Stimulated activated CD8-positive, alpha-beta memory T cell treated with anti-CD3 and anti-CD28 coated beads, Interleukin-2, amount 100 ng/mL, for 1 hour (primary cell): Measurements from ENCODE around the gene SLC9A9.

Experiments used
- DNase-seq, 2 donors: peaks; one replicate each; pipeline ENCODE4 v3.0.0-alpha.2; 2020; ENCODE audit warnings: low read depth in 2 of 2

The SLC9A9 gene

DNA sequence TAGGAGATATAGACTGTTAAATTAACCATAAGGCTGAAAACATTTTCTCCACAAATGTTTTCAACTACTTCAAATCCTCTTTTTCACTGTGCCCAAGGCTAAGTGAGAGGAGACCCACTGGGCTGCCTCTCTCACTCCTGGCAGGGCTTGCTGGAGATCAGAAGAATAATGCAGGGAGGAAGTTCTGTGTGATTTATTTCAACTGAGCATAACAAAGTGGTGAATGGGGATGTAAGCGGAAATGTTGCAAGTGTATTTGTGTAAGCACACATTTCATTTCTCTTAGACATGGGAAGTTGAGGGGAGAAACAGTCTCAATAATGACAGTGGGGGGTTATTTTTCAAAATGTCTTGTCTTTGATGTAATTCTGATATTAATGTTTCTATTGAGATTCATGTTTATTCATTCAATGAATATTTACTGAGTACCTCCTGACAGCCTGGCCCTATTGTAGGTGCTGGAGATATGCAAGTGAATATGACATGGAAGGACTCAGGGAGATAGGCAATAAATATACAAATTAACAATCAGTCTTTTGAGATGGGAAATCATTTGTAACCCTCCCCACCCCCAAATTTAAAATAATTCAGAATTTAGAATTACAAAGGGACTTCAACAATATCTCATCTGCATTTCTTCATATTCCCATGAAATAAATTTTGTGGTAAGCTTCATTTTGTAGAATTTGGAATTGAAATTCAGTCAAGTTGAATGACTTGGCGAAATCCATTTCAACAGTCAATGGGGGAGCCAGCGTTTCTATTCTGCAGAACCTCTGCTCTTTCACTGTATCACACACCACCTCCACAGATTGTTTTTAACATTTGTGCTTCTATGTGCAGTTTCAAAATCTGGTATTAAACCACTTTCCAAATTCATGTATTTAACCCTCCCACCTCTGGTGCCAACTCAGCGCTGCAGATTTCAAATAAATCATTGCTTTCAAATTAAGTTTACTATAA lies 247.2 kb downstream of the SLC9A9 start:
- no peak for DNase-seq

DNA sequence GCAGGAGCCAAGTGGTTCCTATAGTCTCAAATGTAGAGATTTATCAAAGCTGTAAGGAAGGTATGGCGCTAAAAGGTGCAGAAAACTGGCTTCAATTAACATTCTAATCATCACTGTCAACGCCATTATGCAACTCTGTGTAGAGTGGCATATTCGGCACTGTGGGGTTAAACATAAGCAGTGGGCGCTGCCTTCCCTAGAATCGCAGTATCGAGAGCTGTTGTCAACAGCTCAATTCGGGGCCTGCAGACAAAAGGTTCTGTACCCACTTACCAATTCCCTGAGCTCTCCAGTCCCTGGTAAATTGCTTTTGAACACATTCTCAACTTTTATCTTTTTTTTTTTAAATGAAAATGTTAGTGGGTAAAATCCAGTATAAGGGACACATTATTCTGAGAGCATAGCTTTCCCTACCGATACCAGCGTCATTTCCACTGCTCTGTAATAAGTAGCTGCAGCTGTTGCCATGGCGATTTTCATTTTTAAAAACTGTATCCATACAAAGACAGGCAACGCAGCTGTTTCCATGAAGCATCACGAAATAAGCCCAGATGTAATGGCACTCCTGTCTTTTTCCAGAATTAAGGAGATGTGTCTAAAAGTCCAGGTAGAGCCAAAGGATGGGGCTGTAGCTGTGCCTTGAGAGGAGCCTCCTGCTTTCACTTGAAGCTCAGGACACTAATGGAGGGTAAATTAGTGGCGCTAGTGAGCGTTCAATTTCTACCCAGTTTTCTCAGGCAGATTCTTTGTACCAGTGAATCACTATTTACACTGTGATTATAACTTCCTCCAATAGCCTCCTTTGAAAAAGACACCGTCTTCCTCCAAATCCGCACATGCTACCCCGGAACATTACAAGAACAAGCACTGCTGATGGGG lies 250.3 kb downstream of the SLC9A9 start:
- DNase-seq: no peak

DNA sequence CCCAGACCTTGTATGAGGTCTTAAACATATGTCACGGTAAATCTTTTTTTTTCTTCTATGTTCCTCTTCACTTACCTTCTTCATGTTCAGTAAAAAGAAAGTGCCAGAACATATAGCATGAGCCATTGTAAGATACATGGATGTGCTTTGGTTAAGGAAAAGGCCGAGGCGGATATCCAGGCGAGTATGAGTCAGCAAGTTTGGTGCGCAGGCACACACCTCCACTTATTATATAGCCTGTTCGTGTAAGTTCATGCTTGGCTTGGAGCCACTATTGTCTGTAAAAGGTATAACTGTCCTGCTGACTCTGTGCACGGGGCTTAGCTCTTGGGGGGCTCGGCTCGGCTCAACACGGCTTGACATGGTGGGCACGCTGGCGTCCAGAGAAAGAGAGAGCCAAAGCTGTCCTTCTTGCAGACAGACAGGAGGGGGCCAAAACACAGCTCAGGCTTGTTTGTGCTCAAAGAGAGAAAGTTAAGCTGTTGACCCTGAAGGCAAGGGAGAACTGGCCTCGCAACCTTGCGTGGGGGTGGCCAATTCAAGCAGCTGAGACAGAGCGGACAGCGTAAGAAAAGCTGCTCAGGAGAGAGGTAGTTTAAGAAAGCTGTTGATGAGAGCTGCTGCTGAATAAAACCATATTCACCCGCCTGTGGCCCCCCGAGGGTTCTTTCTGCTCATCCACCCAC lies 251.2 kb downstream of the SLC9A9 start:
- no peak for DNase-seq

DNA sequence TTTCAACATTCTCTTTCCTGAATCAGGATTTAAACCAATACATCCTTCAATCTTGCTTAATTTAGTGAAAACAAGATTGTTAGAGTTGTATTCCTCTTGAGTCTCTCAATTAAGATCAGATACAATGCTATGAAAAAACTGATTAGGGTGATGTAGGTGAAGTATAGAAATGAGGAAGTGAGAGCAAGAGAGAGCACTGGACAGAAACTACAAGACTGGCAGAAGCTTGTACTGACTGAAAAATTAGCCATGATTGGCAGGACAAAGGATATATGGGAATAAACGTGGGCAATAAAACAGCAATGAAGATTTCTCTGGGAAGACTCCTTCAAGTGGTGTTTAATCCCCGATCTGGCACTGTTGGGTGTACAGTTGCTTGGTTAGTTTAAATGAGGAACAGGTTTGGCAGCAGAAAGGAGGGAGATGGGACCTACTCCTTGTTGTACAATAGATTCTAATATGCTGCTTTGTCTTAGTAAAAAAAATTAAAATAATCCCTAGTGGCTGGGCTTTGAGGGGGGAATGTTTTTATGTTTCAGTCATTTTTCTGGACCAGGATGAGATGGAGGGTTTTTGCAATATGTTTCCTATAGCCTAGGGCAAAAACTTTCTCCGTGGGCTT lies 252.7 kb downstream of the SLC9A9 start:
- no peak for DNase-seq

DNA sequence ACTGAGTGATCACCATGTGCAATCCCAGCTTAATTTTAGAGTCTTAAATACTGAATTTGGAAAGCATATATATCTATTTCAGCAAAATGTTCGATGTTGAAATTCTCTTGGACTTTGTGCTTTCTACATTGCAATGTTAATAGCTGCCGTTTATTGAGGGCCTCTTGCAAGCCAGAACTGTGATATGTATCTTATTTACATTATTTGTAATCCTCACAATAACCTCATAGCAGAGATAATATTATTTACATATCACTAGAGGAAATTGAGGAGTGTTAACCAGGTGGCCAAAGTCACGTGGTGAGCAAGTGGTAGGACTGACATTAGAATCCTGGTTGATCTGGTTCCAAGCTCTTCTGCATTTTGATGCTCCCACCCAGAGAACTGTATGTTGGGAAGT lies 254.1 kb downstream of the SLC9A9 start:
- no peak for DNase-seq

DNA sequence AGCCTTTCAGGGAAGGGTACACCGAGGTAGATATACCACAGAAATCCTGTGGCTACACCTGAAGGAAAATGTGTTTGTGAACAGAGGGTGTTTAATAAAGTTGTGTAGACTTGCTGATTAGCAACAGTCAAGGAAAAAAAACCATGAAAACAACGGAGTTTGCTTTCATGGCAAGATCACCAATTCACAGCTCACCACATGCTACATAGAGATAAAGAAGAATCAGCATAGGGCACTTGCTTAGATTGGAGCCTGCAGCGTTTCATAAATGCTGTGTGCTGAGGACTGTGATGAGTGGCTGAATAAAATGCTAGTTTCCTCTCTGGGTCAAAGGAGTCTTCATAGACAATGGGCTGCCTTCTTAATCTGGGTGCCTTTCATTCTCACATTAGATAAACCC lies 257.6 kb downstream of the SLC9A9 start:
- no peak for DNase-seq

DNA sequence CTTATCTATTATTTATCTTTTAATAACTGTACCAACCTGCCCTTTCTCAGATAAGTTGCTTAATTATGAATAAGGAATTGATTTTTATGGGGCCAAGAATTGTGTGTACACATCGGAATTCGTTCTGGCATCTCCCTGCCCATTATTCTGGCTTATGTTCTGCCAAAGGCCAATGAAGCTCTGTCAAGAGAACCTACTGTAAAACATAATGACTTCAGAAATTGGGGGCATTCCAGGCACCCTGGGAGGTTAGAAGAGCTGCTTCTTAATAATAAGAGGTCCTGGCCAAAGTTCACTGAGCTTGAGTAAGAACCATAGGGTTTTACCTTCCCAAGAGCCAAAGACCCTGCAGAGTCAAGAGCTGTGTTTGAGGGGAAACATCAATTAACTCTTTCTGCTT lies 261.7 kb downstream of the SLC9A9 start:
- DNase-seq: no peak

DNA sequence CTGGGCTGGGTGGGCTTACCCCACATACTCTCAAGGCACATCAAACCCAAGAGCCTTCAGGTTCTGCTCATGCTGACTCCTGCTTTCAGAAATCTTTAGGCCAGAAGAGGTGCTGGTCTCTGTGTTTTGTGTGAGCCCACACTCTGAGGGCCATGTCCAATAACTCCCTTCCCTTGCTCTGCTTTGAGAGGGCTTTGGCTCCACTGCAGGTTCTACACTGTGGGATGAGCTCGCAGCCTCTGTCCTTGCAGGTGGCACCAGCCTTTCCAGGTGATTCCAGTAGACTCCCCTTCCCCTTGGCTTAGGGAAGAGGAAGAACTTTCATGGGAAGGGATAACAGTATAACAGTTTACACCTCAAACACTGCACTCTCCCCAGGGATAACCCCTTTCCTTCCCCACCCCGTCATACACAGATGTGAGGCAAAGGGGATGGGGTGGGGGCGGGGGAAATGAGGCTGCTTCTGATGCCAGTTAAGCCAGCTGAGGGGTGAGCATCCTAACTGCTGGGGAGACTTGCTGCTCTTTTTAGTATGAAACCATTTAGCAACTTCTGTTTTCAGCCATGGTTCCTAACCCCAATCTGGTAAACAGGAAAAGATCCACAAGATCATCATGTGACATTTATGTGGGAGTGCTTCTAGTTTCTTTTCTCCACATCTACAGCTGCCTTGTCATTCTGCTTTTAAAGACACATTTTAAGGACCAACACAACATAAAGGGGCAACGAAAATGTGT lies 262.4 kb downstream of the SLC9A9 start:
- no peak for DNase-seq

DNA sequence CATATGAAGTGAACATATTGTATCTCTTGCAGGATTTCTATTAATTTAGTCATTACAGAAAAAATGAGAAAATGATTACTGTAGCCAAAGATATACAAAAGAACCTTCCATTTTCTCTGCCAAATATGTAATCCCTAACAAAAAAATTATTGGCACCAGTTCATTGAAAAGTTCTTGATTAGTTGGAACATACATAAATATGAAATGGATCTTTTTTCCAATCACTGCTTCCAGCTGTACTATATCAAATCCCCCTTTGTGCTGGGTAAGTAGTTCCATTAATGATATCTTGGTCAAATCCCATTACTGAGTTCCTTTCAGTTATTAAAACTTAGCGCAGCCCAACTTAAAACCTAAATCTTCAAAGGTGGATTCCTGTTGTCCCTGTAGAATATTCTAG lies 263.8 kb downstream of the SLC9A9 start:
- DNase-seq: no peak

DNA sequence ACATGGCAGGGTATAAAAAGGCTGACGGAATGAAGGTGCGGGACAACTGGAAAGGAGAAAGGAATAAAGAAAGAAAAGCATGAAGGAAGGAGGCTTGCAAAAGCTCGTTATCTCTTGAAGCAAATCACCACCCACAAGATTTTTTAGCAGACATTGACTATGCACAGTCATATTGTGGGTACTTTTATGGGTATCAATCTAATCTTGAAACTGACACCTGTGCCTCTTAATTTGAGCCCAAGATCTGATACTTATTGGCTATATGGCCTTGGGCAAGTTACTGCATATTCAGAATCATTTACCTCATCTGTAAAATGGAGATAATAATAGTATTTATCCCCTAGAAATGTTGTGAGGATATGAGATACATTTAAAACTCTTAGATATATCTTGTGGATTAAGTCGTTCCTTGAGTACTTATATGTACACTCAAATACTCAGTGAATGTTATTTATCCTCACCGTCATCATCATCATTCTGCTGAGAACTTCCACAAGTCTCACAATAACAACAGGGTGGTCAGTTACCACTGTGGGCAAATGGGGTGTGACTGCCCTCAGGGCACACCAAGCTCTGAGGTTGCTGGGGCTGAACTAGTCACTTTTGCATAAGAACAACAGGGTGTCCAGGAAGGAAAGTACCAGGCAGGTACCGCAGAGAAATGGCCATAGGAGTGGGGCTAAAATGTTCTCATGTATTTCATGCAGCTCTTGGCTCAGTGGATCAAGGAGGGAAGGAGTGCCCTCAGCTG lies 266.1 kb downstream of the SLC9A9 start:
- no peak for DNase-seq

DNA sequence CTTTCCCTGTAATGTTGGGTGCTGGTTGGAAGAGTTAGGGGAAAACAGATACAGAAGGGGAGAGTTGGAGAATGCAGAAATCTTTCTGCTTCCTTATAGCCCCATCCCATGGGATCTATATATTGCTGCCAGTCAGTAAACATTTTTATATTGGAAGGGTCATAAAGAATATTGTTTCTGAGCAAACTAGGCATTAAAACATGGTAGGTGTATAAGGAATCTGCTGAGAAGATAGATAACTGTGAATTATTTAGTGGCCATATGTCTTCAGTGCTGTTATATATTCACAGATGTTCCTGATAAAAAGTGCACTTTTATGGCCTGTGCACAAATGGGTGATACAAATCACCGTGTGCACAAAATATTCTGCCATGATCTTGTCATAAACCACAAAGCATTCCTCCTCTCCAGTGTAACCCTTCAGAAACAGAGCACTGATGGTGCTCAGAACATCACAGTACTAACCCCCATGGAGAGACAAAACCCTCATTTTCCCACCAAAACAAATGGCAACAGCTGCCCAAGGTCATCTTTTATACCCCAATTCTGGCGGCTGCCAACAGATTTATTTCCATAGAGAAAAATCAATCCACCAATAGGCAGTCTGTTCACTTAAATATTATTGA lies 269.3 kb downstream of the SLC9A9 start:
- DNase-seq: no peak

DNA sequence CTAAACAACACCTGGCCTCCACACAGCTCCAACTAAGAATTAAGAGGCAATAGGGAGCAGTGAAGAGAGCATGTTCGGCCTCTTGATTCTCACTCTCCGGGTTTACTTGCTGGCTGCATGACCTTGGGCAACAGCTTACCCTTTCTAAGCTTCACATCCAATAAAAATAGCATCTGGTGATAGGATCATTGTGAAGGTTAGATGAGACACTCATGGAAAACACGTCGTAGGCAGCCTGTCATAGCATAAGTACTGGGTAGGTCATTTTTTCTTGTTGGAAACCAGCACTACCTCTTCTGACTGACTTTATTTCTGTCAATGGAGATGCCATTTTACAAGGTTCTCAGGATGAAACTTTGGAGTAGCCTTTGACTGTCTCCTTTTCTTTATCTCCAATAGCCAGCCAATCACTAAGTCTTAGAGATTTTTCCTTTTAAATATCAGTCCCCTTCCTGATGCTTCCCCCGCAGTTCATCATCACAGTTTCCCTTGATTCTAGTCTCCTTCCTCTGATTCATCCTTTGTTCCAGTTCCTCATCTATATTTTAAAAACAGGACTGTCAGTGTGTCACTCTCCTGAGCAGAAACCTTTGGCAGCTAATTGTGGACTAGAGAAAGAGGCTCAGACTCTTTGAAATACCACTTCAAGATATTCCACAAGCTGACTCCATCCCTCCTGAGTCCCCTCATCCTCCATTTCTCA lies 271.5 kb downstream of the SLC9A9 start:
- no peak for DNase-seq

DNA sequence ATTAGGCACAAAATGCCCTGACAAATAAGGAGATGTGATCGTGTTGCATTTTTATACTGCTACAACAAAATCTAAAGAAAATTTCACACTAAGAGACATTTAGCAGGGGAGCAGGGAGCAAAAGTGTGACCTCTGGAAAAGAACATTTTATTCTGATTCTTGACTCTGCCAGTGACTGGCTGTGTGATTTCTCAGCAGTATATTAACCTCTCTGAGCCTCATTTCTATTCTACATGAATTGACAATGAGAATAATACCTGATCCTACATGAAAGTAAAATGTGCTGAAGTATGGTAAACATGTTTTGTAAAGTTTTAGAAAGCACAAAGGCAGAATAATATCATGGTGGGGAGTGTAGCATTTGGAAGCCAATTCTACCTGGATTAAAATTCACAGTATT lies 273.3 kb downstream of the SLC9A9 start:
- DNase-seq: no peak

DNA sequence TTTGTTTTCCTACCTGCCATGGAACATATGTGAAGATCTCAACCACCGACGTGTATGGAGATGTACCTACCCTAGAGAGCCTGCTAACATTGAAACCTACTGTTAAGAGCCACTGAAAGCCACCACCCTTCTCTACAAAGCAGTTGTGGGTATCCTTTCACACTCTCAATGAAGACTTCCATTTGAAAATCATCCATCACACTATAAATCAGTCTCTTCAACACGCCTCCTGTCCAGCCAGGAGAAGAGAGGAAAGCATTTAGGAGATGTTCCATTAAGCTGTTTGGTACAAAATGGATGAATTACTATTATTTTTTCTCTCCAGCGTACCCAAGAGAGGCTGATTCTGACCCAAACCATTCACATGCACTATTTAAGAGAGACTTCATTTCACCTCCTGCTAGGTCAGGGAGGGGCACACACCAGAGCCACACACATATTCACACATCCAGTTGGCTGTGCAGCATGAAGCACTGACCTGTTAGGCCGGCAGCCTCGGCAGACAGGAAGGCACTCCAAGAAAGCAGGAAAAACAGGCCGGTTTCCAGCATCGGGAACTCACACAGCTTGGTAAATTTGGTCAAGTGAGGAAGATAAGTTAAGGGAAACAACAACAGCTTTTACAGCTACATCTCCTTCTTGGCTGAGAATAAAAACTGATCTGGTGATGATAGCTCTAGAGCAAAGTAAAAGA lies 274.5 kb downstream of the SLC9A9 start:
- no peak for DNase-seq

DNA sequence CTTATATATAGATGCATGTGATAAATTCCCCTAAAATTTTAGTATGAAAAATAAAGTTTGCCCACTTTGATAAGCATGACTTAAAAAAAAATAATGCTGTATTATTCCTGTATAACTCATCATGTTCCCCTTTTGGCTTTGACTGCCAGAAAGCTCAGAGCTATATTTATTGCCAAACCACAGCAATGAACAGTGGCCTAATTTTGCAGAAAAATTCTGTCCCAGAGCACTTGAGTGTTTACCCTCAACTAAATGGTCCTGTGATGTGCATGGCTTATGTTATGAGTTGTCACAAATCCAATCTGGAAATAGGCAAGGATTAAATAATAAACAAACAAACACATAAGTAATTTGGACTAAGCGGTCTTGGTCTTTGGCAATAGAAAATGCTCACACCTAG lies 276.7 kb downstream of the SLC9A9 start:
- DNase-seq: no peak

DNA sequence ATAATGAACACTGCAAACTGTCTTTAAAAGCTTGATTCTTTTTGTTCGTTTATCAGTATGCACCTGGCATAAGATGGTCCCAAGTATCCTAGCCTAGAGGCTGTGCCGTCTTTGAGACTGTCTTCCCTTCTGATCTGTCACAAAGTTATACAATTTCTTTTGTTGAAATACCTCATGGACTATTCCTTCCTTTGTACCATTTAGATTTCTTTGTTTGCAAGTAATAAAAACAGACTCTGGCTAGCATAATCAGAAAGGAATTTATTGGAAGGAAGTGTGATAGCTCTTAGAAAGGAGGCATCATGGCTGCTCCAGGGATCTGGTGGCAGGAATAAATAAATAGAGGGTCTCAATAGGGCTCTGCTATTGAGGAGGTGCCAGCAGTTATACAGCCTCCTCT lies 280.4 kb downstream of the SLC9A9 start:
- no peak for DNase-seq

DNA sequence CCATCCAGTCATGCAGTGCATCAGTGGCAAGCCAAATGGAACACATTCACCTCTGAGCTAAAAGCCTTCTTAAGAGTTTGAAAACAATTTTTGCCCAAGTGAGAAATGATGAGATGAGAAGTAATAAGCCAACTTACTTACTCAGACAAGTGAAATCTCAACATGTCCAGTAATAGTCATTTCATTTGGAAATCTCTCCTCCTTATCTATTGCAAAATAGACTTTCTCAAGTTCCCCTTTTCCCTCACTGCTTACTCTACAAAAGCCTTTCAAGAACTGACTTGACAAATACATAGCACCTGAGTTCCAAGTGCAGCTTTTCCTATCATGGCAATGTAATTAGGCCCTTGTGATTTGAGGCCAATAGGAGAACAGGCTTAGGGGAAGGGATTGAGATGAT lies 282.3 kb downstream of the SLC9A9 start:
- DNase-seq: no peak

DNA sequence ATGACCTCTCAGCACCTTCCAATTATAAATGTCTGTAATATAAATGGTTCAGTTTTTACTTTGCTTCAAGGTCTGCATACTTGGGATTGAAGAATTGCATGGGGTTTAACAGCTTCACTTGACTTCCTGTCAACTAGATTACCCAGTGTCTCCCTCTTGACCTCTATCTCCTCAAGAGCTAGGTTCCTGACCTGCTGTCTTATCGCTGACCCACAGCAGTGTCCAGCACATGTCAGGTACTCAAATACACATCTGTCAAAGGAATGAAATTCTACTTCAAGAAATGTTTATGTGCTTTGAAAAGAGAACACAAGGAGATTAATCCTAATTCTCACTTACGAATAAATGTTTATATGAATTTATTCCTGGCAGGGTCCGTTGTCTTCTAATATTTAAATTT lies 284.5 kb downstream of the SLC9A9 start:
- no peak for DNase-seq

DNA sequence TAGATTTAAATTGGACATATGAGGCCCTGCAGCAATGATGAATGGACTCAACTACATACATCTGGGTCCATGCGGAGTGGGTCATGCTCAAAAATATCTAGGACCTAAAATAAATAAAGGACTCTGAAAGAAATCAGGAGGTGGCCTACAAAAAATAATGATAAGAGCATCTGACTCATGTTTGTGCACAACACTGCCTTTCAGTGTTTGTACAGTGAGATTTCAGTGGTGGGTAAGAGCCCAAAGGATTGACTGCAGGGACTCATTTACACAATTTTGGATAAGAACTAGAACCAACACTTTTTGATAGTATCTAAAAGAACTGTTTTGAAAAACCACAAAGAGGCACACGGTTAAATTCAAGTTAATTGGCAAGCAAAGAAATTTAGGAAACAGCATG lies 285.5 kb downstream of the SLC9A9 start:
- no peak for DNase-seq
